ENCODE data around the gene TBC1D10A. TPM values are rescaled to one million over a fixed set of nuclear protein-coding genes. Genes with fewer than 3 reads are reported as not detected.

Gene TBC1D10A
- total RNA-seq, 1 experiment from 2014 or later, result 12.2 TPM

GRCh38 chr22:30294830-30295229 is 31.9 kb downstream of the TBC1D10A start:
- peaks cover 3% of the 10 kb centered on the region for H3K36me3 ChIP-seq (ENCODE audit: control insufficient read depth, insufficient read depth, low read length)
- no peaks in the 10 kb centered on the region for H3K27me3 ChIP-seq (replicated peaks; ENCODE audit: control insufficient read depth, insufficient read depth, low read length)
- Mint-ChIP-seq H3K27me3 (ENCODE audit: insufficient read depth, unreplicated experiment) (no peaks in the 10 kb centered on the region), H3K4me3 (ENCODE audit: unreplicated experiment) (no peak overlapping the region), H3K36me3 (ENCODE audit: insufficient read depth, unreplicated experiment) (peaks cover 19% of the 10 kb centered on the region), H3K4me1 (ENCODE audit: low read depth, unreplicated experiment) (peaks cover 13% of the 10 kb centered on the region), H3K27ac (ENCODE audit: unreplicated experiment) (no peak overlapping the region), H3K9me3 (ENCODE audit: unreplicated experiment) (no peaks in the 10 kb centered on the region)
- TF ChIP-seq CTCF (IDR thresholded peaks at IDR 0.05; ENCODE audit: insufficient read depth in 1 of 2, low read depth in 1 of 2, low read length in 1 of 2, severe bottlenecking in 1 of 2, unreplicated experiment in 1 of 2), result no peak
- H3K4me3 ChIP-seq (ENCODE audit: low read depth, low read length), result no peak overlapping the region
- intact Hi-C loops (cut with micrococcal nuclease; ENCODE audit: unreplicated experiment), result no loop called here
- no TSS peak for BruUV-seq (replicated peaks)
- no peak for DNase-seq
- H3K9me3 ChIP-seq, result no peaks in the 10 kb centered on the region
- ChIA-PET POLR2A (no interaction called here), CTCF (no interaction called here)
- H3K4me1 ChIP-seq, result peaks cover 16% of the 10 kb centered on the region

DNA sequence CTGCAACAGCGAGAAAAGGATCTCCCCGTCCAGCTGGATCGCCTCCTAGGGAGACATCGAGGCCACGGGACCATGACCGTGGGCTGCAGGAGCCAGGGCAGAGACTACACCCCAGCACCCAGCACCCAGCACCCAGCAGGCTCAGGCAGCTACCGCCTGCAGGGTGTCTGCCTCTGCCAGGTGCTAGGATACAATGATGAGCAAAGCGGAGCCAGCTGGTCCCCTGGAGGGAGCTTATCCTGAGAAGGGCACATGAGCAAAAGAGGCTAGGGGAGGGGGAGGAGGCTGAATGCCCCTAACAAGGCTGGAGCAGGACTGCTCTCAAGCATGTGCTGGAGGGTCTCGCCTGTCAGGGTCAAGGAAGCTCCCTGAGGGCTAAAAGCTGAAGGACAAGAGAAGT is 32.7 kb downstream of the TBC1D10A start:
- Mint-ChIP-seq H3K27ac (ENCODE audit: unreplicated experiment) (no peak overlapping the region), H3K9me3 (ENCODE audit: unreplicated experiment) (no peaks in the 10 kb centered on the region), H3K4me3 (ENCODE audit: unreplicated experiment) (no peak overlapping the region), H3K27me3 (ENCODE audit: insufficient read depth, unreplicated experiment) (no peaks in the 10 kb centered on the region), H3K4me1 (ENCODE audit: low read depth, unreplicated experiment) (peaks cover 12% of the 10 kb centered on the region), H3K36me3 (ENCODE audit: insufficient read depth, unreplicated experiment) (peaks cover 19% of the 10 kb centered on the region)
- BruUV-seq (replicated peaks), result no TSS peak
- intact Hi-C loops (cut with micrococcal nuclease; ENCODE audit: unreplicated experiment), result no loop called here
- TF ChIP-seq CTCF (IDR thresholded peaks at IDR 0.05; ENCODE audit: insufficient read depth in 1 of 2, low read depth in 1 of 2, low read length in 1 of 2, severe bottlenecking in 1 of 2, unreplicated experiment in 1 of 2), result no peak
- Histone ChIP-seq H3K9me3 (no peaks in the 10 kb centered on the region), H3K27me3 (replicated peaks; ENCODE audit: control insufficient read depth, insufficient read depth, low read length) (no peaks in the 10 kb centered on the region), H3K36me3 (ENCODE audit: control insufficient read depth, insufficient read depth, low read length) (peaks cover 3% of the 10 kb centered on the region), H3K4me3 (ENCODE audit: low read depth, low read length) (no peak overlapping the region), H3K4me1 (peaks cover 14% of the 10 kb centered on the region)
- ChIA-PET CTCF (no interaction called here), POLR2A (no interaction called here)
- no peak for DNase-seq

DNA sequence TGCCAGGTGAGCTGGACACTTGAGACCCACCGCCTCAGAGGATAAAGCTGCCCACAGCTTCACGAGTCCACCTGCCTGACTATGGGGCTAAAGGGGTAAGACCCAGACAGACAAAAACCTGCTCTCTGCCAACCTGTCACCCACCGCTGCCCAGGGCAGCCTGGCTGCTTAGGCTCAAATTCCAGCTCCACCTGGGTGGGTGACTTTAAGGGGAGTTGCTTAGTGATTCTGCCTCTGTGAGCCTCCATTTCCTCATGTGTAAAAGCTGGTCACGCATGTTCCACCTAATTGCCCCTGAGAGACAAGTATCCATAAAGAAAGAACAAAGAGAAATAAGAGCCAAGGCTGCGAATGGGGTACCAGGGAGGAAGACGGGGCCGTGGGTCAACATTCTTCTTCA is 33.7 kb downstream of the TBC1D10A start:
- Histone ChIP-seq H3K4me1 (peaks cover 8% of the 10 kb centered on the region), H3K27me3 (replicated peaks; ENCODE audit: control insufficient read depth, insufficient read depth, low read length) (no peaks in the 10 kb centered on the region), H3K4me3 (ENCODE audit: low read depth, low read length) (no peak overlapping the region), H3K9me3 (no peaks in the 10 kb centered on the region), H3K36me3 (ENCODE audit: control insufficient read depth, insufficient read depth, low read length) (peaks cover 3% of the 10 kb centered on the region)
- Mint-ChIP-seq H3K9me3 (ENCODE audit: unreplicated experiment) (no peaks in the 10 kb centered on the region), H3K4me3 (ENCODE audit: unreplicated experiment) (no peak overlapping the region), H3K4me1 (ENCODE audit: low read depth, unreplicated experiment) (peaks cover 6% of the 10 kb centered on the region), H3K27ac (ENCODE audit: unreplicated experiment) (no peak overlapping the region), H3K36me3 (ENCODE audit: insufficient read depth, unreplicated experiment) (peaks cover 9% of the 10 kb centered on the region), H3K27me3 (ENCODE audit: insufficient read depth, unreplicated experiment) (no peaks in the 10 kb centered on the region)
- no peak for TF ChIP-seq CTCF (IDR thresholded peaks at IDR 0.05; ENCODE audit: insufficient read depth in 1 of 2, low read depth in 1 of 2, low read length in 1 of 2, severe bottlenecking in 1 of 2, unreplicated experiment in 1 of 2)
- intact Hi-C loops (cut with micrococcal nuclease; ENCODE audit: unreplicated experiment), result no loop called here
- ChIA-PET POLR2A (interaction anchor here (0.7 kb wide), 1 partner anchor 34 kb away, joined by 3 read pairs; the partner anchor contains the start of gene TBC1D10A), CTCF (no interaction called here)
- DNase-seq, result no peak
- no TSS peak for BruUV-seq (replicated peaks)

Measured in Caco-2 (cell line).